GM08714 (cell line): ENCODE measurements around the gene PRDX5.

ENCODE experiments used
- H3K4me3 ChIP-seq: fragments of 200-500 bp; sonication (Bioruptor generic); 2 replicates; pipeline ENCODE4 v1.5.1; 2014; ENCODE audit warnings: mild to moderate bottlenecking, low read length, inconsistent platforms
- ZNF274 ChIP-seq: IDR thresholded peaks from 2 replicates; pipeline ENCODE4 v1.6.1; 2012; ENCODE audit warnings: mild to moderate bottlenecking, low read depth, low read length

PRDX5 gene

GRCh38 chr11:64338716-64339115, 20.8 kb downstream of the PRDX5 start:
- TF ChIP-seq ZNF274 = no peak

DNA sequence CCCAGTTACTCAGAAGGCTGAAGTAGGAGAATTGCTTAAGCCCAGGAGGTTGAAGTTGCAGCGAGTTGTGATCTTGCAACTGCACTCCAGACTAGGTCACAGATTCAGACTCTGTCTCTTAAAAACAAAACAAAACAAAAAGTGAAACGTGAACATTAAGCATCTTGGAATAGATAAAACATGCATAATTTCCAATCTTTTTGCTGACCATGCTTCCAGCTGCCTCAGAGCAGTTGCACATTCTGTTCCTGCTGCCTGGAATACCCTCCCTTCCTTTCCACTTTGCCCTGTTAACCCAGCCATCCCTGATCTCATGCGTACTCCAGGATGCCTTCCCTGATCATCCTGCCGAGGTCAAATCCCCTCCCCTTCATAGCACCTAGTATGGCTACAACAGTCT, 21.4 kb downstream of the PRDX5 start:
- TF ChIP-seq ZNF274 = no peak
- peak overlapping the region; percentile 67; the same call in 1 of the 2 replicates for H3K4me3 ChIP-seq

More at GRCh38 chr11:64338716-64339115, 20.8 kb downstream of the PRDX5 start:
- H3K4me3 ChIP-seq = no peak overlapping the region; the same call in 1 of the 2 replicates

- TF ChIP-seq ZNF274 = no peak
- peak within 1 kb of the TSS; percentile 67; the same call in 1 of the 2 replicates for H3K4me3 ChIP-seq
Measured at GRCh38 chr11:64339754-64340408, 22.0 kb downstream of the PRDX5 start, which contains the start of gene CCDC88B. Gene CCDC88B (plus strand): TSS chr11:64340204. CDS start chr11:64340267, 63 bp downstream.

GRCh38 chr11:64340671-64341335, 22.9 kb downstream of the PRDX5 start:
- peak overlapping the region; percentile 67; the same call in 1 of the 2 replicates for H3K4me3 ChIP-seq
- TF ChIP-seq ZNF274 = no peak

GRCh38 chr11:64341429-64341828, 23.5 kb downstream of the PRDX5 start:
- no peak for TF ChIP-seq ZNF274

GRCh38 chr11:64341851-64342791, 24.2 kb downstream of the PRDX5 start:
- peak overlapping the region; percentile 6; the same call in 1 of the 2 replicates for H3K4me3 ChIP-seq
- TF ChIP-seq ZNF274 = no peak

More at GRCh38 chr11:64341429-64341828, 23.5 kb downstream of the PRDX5 start:
- H3K4me3 ChIP-seq = no peak overlapping the region

DNA sequence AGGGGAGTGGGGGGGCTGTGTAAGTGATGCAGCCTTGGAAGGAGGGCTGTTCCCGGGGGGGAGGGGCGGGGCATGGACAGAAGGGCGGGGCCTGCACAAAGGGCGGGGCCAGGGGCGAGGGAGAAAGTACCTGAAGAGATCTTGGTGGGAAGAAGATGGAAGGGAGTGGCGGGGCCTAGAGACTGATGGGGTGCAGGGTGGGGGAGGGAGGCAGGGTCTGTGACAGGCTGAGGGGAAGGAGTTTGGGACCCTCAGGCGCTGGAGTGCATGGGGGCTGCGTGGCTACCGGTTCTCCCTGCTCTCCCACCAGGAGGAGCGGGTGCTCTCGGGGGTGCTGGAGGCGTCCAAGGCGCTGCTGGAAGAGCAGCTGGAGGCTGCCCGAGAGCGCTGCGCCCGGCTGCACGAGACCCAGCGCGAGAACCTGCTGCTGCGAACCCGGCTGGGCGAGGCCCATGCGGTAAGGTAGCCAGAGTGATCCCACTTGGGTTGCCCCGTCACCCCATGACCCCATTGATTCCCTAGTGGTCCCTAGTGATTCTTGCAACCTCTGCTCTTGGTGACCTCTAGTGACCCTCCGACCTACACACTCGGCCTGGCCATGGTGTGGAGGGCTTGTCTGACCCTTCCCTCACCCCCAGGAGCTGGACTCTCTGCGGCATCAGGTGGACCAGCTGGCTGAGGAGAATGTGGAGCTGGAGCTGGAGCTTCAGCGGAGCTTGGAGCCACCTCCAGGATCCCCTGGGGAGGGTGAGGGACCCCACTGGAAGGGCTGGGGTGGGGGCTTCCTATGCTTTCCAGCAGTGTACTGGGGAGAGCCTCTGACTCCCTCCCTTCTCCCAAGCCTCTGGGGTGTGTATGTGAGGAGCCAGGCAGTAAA, 25.2 kb downstream of the PRDX5 start:
- no peak overlapping the region for H3K4me3 ChIP-seq
- TF ChIP-seq ZNF274 = no peak

DNA sequence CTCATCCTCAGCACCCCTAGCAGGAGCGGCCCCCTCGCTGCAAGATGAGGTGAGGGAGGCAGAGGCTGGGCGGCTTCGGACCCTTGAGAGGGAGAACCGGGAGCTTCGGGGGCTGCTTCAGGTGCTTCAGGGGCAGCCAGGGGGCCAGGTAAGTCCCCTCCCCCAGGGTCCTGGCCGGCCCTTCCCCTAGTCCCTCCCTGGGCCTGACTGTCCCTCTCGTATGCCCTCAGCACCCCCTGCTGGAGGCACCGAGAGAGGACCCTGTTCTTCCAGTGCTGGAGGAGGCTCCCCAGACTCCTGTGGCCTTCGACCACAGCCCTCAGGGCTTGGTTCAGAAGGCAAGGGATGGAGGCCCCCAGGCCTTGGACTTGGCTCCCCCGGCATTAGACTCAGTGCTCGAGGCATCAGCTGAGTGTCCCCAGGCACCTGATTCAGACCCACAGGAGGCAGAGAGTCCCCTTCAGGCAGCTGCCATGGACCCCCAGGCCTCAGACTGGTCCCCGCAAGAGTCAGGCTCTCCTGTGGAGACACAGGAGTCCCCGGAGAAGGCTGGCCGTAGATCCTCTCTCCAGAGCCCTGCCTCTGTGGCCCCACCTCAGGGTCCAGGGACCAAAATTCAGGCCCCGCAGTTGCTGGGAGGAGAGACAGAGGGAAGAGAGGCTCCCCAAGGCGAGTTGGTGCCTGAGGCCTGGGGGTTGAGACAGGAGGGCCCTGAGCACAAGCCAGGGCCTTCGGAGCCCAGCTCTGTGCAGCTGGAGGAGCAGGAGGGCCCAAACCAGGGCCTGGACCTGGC, 26.0 kb downstream of the PRDX5 start:
- no peak for TF ChIP-seq ZNF274
- no peak overlapping the region for H3K4me3 ChIP-seq

DNA sequence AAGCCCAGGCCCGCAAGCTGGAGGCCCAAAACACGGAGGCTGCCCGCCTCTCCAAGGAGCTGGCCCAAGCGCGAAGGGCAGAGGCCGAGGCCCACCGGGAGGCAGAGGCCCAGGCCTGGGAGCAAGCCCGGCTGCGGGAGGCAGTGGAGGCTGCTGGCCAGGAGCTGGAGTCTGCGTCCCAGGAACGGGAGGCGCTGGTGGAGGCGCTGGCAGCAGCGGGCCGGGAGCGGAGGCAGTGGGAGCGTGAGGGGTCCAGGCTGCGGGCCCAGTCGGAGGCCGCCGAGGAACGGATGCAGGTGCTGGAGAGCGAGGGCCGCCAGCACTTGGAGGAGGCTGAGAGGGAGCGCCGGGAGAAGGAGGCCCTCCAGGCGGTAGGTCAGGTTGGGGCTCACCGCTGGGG, 26.9 kb downstream of the PRDX5 start:
- no peak overlapping the region for H3K4me3 ChIP-seq
- TF ChIP-seq ZNF274 = no peak

- no peak for TF ChIP-seq ZNF274
- no peak overlapping the region for H3K4me3 ChIP-seq
Measured at GRCh38 chr11:64347193-64347867, 29.4 kb downstream of the PRDX5 start.

- no peak overlapping the region for H3K4me3 ChIP-seq
- TF ChIP-seq ZNF274 = no peak
Measured at GRCh38 chr11:64348383-64349024, 30.6 kb downstream of the PRDX5 start.

DNA sequence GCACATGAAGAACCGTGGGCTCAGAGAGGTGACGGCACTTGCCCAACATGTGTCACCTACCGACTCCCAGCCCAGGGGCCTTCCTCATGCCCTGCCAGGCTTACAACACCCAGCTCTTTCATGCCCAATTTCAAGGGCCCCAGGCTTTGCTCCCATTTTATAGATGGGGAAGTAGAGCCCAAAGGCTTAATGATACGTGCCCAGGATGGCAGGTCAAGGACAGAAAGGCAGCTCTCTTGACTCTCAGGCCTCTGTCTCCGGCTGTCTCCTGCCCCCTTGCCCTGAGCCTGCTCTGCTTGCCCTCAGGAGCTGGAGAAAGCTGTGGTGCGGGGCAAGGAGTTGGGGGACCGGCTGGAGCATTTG, 31.1 kb downstream of the PRDX5 start:
- TF ChIP-seq ZNF274 = no peak
- no peak overlapping the region for H3K4me3 ChIP-seq

- H3K4me3 ChIP-seq = no peak overlapping the region
- TF ChIP-seq ZNF274 = no peak
Measured at GRCh38 chr11:64349404-64349803, 31.5 kb downstream of the PRDX5 start.
